Mesendoderm (in vitro differentiated cells): Measurements from ENCODE around the gene SURF6.

Source experiments
- DNase-seq: peaks from one replicate; pipeline ENCODE4 v3.0.0; 2013
- H2AK5ac ChIP-seq: 2 replicates; pipeline ENCODE4 v1.6.1; 2013; ENCODE audit warnings: low read length, inconsistent platforms
- H2BK120ac ChIP-seq: 2 replicates; pipeline ENCODE4 v1.6.1; 2013; ENCODE audit warnings: low read depth, mild to moderate bottlenecking, low read length, moderate library complexity, mixed read lengths
- H2BK15ac ChIP-seq: replicated peaks from 2 replicates; pipeline ENCODE4 v1.6.1; 2013; ENCODE audit warnings: low read depth, mild to moderate bottlenecking, moderate library complexity
- H2BK5ac ChIP-seq: 2 replicates; pipeline ENCODE4 v1.6.1; 2013; ENCODE audit warnings: low read length, inconsistent platforms
- H3K18ac ChIP-seq: 2 replicates; pipeline ENCODE4 v1.6.1; 2013; ENCODE audit warnings: mild to moderate bottlenecking, low read length, mixed read lengths
- H3K23ac ChIP-seq: one replicate; pipeline ENCODE4 v1.6.1; 2013; ENCODE audit warnings: low read length
- H3K27ac ChIP-seq: 2 replicates; pipeline ENCODE4 v1.5.1; 2013; ENCODE audit warnings: low read depth, mild to moderate bottlenecking, inconsistent platforms, low read length, moderate library complexity
- H3K27me3 ChIP-seq: 2 replicates; pipeline ENCODE4 v1.6.1; 2013; ENCODE audit warnings: low read length, control low read depth, mild to moderate bottlenecking, inconsistent platforms; ENCODE audit not compliant: insufficient read depth, poor library complexity
- H3K36me3 ChIP-seq: 2 replicates; pipeline ENCODE4 v1.6.1; 2013; ENCODE audit warnings: low read length, inconsistent platforms; ENCODE audit not compliant: control insufficient read depth, insufficient read depth
- H3K4ac ChIP-seq: one replicate; pipeline ENCODE4 v1.6.1; 2013; ENCODE audit warnings: low read depth, mild to moderate bottlenecking, low read length, moderate library complexity
- H3K4me1 ChIP-seq: 2 replicates; pipeline ENCODE4 v1.6.1; 2013; ENCODE audit warnings: low read depth, low read length, inconsistent platforms; ENCODE audit not compliant: control insufficient read depth
- H3K4me2 ChIP-seq: 2 replicates; pipeline ENCODE4 v1.6.1; 2013; ENCODE audit warnings: low read length
- H3K4me3 ChIP-seq: 2 replicates; pipeline ENCODE4 v1.5.1; 2013; ENCODE audit warnings: mild to moderate bottlenecking, low read length
- H3K56ac ChIP-seq: one replicate; pipeline ENCODE4 v1.6.1; 2013; ENCODE audit warnings: low read length
- H3K79me1 ChIP-seq: 2 replicates; pipeline ENCODE4 v1.6.1; 2013; ENCODE audit warnings: low read length, inconsistent platforms
- H3K79me2 ChIP-seq: 2 replicates; pipeline ENCODE4 v1.6.1; 2013; ENCODE audit warnings: mild to moderate bottlenecking, low read length; ENCODE audit not compliant: control insufficient read depth, insufficient read depth
- H3K9ac ChIP-seq: 2 replicates; pipeline ENCODE4 v1.6.1; 2013; ENCODE audit warnings: low read length, inconsistent platforms
- H4K5ac ChIP-seq: one replicate; pipeline ENCODE4 v1.6.1; 2013; ENCODE audit warnings: low read length
- H4K8ac ChIP-seq: one replicate; pipeline ENCODE4 v1.6.1; 2013; ENCODE audit warnings: low read depth, mild to moderate bottlenecking, control low read depth, low read length, moderate library complexity
- WGBS: extraction: QIAGEN DNeasy Blood & Tissue Kit; methylation state at CpG from one replicate; pipeline ENCODE4 v1.1.7; 2013; ENCODE audit warnings: low lambda C conversion rate, missing lambda C conversion rate; ENCODE audit not compliant: insufficient coverage; ENCODE audit errors: extremely low coverage; 5-methylcytosine and 5-hydroxymethylcytosine counted together

Gene SURF6

GRCh38 chr9:133352635-133353340, 16.8 kb upstream of the SURF6 start:
- no peak overlapping the region for H3K9ac ChIP-seq
- peaks cover 19% of the 10 kb centered on the region for H3K79me1 ChIP-seq
- no peak overlapping the region for H3K4ac ChIP-seq
- no peak overlapping the region for H3K56ac ChIP-seq
- no peak overlapping the region for H3K4me2 ChIP-seq
- no CpG with 5 or more reads among the region's 8 CpGs for WGBS
- no peak overlapping the region for H2AK5ac ChIP-seq
- no peak overlapping the region for H2BK15ac ChIP-seq
- no peak overlapping the region for H2BK5ac ChIP-seq
- H3K27me3 ChIP-seq = no peaks in the 10 kb centered on the region
- no peak for DNase-seq
- no peak overlapping the region for H3K4me3 ChIP-seq
- peaks cover 21% of the 10 kb centered on the region for H3K36me3 ChIP-seq
- H4K5ac ChIP-seq = no peak overlapping the region
- peaks cover 2% of the 10 kb centered on the region for H3K4me1 ChIP-seq
- H2BK120ac ChIP-seq = no peak overlapping the region
- no peak overlapping the region for H3K23ac ChIP-seq
- no peak overlapping the region for H3K27ac ChIP-seq
- H3K79me2 ChIP-seq = peaks cover 29% of the 10 kb centered on the region
- no peak overlapping the region for H3K18ac ChIP-seq
- no peak overlapping the region for H4K8ac ChIP-seq

DNA sequence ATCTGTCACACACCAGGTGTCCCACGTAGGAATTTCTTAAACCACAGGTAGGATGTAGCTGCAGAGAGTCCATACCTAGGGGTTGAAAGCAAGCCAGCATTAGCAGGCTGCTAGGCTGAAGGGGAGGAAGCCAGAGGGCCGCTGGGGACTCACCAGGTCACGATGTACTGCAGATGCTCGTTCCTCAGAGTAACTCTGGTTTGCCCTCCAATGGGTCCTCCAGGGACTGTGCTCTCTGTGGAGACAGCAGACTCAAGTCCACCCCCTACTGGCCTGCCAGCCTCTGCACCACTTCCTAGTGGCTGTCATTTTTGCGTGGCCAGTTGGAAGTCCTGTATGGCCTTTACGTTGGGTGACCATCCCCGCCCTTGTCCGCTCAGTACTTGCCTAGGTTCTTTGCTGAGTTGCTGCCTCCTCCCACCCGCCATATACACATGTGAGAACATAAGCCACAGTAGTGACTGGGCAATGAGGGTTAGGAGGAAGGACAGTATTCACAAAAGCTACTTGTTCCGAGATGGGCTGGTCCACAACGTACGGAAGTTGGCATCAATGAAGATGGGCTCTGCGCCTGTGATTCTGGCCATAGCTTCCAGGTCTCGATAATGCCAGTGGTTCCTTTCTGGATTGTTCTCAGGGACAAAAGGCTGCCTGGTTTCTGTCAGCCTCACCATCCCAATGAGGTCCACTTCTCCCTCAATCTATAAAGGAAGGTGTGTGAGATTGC, 16.1 kb upstream of the SURF6 start:
- H3K23ac ChIP-seq = no peak overlapping the region
- H4K8ac ChIP-seq = no peak overlapping the region
- peaks cover 21% of the 10 kb centered on the region for H3K36me3 ChIP-seq
- H2BK15ac ChIP-seq = no peak overlapping the region
- H3K27ac ChIP-seq = no peak overlapping the region
- H2BK120ac ChIP-seq = no peak overlapping the region
- H3K79me1 ChIP-seq = peaks cover 13% of the 10 kb centered on the region
- no peak overlapping the region for H3K18ac ChIP-seq
- WGBS = no CpG with 5 or more reads among the region's 14 CpGs
- H3K4me1 ChIP-seq = no peaks in the 10 kb centered on the region
- no peak overlapping the region for H4K5ac ChIP-seq
- H2BK5ac ChIP-seq = no peak overlapping the region
- H2AK5ac ChIP-seq = no peak overlapping the region
- H3K27me3 ChIP-seq = no peaks in the 10 kb centered on the region
- H3K9ac ChIP-seq = no peak overlapping the region
- H3K4me2 ChIP-seq = no peak overlapping the region
- no peak overlapping the region for H3K4me3 ChIP-seq
- H3K56ac ChIP-seq = no peak overlapping the region
- no peak overlapping the region for H3K4ac ChIP-seq
- peak; percentile 93 for DNase-seq
- H3K79me2 ChIP-seq = peaks cover 29% of the 10 kb centered on the region

- H3K79me2 ChIP-seq = peaks cover 34% of the 10 kb centered on the region
- no peak overlapping the region for H2AK5ac ChIP-seq
- no peak overlapping the region for H3K4me3 ChIP-seq
- no peak overlapping the region for H2BK15ac ChIP-seq
- H3K4me1 ChIP-seq = no peaks in the 10 kb centered on the region
- no peak overlapping the region for H3K56ac ChIP-seq
- no peak overlapping the region for H3K27ac ChIP-seq
- no peak overlapping the region for H3K9ac ChIP-seq
- H3K18ac ChIP-seq = no peak overlapping the region
- no peak overlapping the region for H2BK120ac ChIP-seq
- no peak overlapping the region for H3K4ac ChIP-seq
- no peak overlapping the region for H2BK5ac ChIP-seq
- peaks cover 13% of the 10 kb centered on the region for H3K79me1 ChIP-seq
- no peak for DNase-seq
- no peaks in the 10 kb centered on the region for H3K27me3 ChIP-seq
- no peak overlapping the region for H3K23ac ChIP-seq
- H3K4me2 ChIP-seq = no peak overlapping the region
- H4K5ac ChIP-seq = no peak overlapping the region
- H4K8ac ChIP-seq = no peak overlapping the region
- WGBS = no CpG with 5 or more reads among the region's 3 CpGs
- H3K36me3 ChIP-seq = peaks cover 21% of the 10 kb centered on the region
Measured at GRCh38 chr9:133351526-133351907, 15.5 kb upstream of the SURF6 start.

- peak overlapping the region; percentile 99 for H3K56ac ChIP-seq
- no peak overlapping the region for H4K8ac ChIP-seq
- H4K5ac ChIP-seq = no peak overlapping the region
- no peak overlapping the region for H2BK5ac ChIP-seq
- no peaks in the 10 kb centered on the region for H3K27me3 ChIP-seq
- H3K9ac ChIP-seq = peak overlapping the region; percentile 99
- H2BK15ac ChIP-seq = no peak overlapping the region
- H3K4me2 ChIP-seq = peak overlapping the region; percentile 99
- H3K18ac ChIP-seq = no peak overlapping the region
- H3K4me3 ChIP-seq = no peak overlapping the region
- no peak overlapping the region for H2BK120ac ChIP-seq
- H3K4me1 ChIP-seq = no peaks in the 10 kb centered on the region
- no peak overlapping the region for H2AK5ac ChIP-seq
- peaks cover 24% of the 10 kb centered on the region for H3K36me3 ChIP-seq
- peaks cover 26% of the 10 kb centered on the region for H3K79me1 ChIP-seq
- H3K4ac ChIP-seq = no peak overlapping the region
- peaks cover 43% of the 10 kb centered on the region for H3K79me2 ChIP-seq
- H3K23ac ChIP-seq = no peak overlapping the region
- WGBS = no CpG with 5 or more reads among the region's 15 CpGs
- H3K27ac ChIP-seq = no peak overlapping the region
- no peak for DNase-seq
Measured at GRCh38 chr9:133349965-133350616, 14.1 kb upstream of the SURF6 start.

- no peaks in the 10 kb centered on the region for H3K4me1 ChIP-seq
- H2BK5ac ChIP-seq = peak overlapping the region; percentile 93
- no peak overlapping the region for H4K5ac ChIP-seq
- peak overlapping the region; percentile 87 for H3K27ac ChIP-seq
- peaks cover 43% of the 10 kb centered on the region for H3K79me2 ChIP-seq
- peak overlapping the region; percentile 95 for H3K4me3 ChIP-seq
- no peaks in the 10 kb centered on the region for H3K27me3 ChIP-seq
- peak overlapping the region; percentile 82 for H2AK5ac ChIP-seq
- no CpG with 5 or more reads among the region's 25 CpGs for WGBS
- no peak overlapping the region for H4K8ac ChIP-seq
- H3K56ac ChIP-seq = peak overlapping the region; percentile 99
- H3K4me2 ChIP-seq = peak overlapping the region; percentile 99
- H3K79me1 ChIP-seq = peaks cover 29% of the 10 kb centered on the region
- peak overlapping the region; percentile 96 for H3K18ac ChIP-seq
- peak overlapping the region; percentile 7 for H2BK120ac ChIP-seq
- H3K9ac ChIP-seq = peak overlapping the region; percentile 99
- H3K36me3 ChIP-seq = peaks cover 27% of the 10 kb centered on the region
- H2BK15ac ChIP-seq = no peak overlapping the region
- peak overlapping the region; percentile 70 for H3K4ac ChIP-seq
- no peak for DNase-seq
- H3K23ac ChIP-seq = peak overlapping the region; percentile 97
Measured at GRCh38 chr9:133348718-133349573, 13.0 kb upstream of the SURF6 start.
